IMR-90 (cell line): Measurements from ENCODE around the gene TCF7L2. TPM values are rescaled to one million over a fixed set of nuclear protein-coding genes. Genes with fewer than 3 reads are reported as not detected.

Experiments used
- ATAC-seq: fragments of 200-7000 bp; cut with Tn5 transposase; 2 replicates; pipeline ENCODE4 v1.9.1; 2020; ENCODE audit warnings: low read depth, mild to moderate bottlenecking, moderate library complexity
- BruUV-seq: library from RNA; stranded (reverse); fragments of 400-500 nt; replicated peaks from 2 replicates; lab custom pipeline; 2021; lab: Mats Ljungman, UMichigan
- CTCF ChIA-PET: fragments of 300-600 bp; formaldehyde crosslinking; extraction: SDS; loops from one replicate; lab custom pipeline; 2021; ENCODE audit warnings: antibody characterized with exemption; lab: Yijun Ruan, JAX
- POLR2A ChIA-PET: fragments of 300-600 bp; sonication (Branson Sonifier 250); formaldehyde crosslinking; loops from one replicate; lab custom pipeline; 2022; ENCODE audit warnings: antibody characterized with exemption; ENCODE audit not compliant: unreplicated experiment; lab: Charles Lee
- DNase-seq: peaks from one replicate; pipeline ENCODE4 v3.0.0; 2013
- H2AFZ ChIP-seq: replicated peaks from 2 replicates; pipeline ENCODE3; 2013; ENCODE audit warnings: low read length, mild to moderate bottlenecking; ENCODE audit not compliant: poor library complexity
- H2AK5ac ChIP-seq: 2 replicates; pipeline ENCODE4 v1.6.1; 2013; ENCODE audit warnings: low read depth, low read length, inconsistent platforms
- H2AK9ac ChIP-seq: replicated peaks from 2 replicates; pipeline ENCODE3; 2013; ENCODE audit warnings: mild to moderate bottlenecking, low read depth, low read length, moderate library complexity; ENCODE audit not compliant: poor library complexity
- H2BK120ac ChIP-seq: 2 replicates; pipeline ENCODE4 v1.6.1; 2013; ENCODE audit warnings: low read depth, low read length, inconsistent platforms
- H2BK15ac ChIP-seq: 3 replicates; pipeline ENCODE4 v1.6.1; 2013; ENCODE audit warnings: low read depth, low read length, inconsistent platforms
- H2BK20ac ChIP-seq: 2 replicates; pipeline ENCODE4 v1.6.1; 2013; ENCODE audit warnings: low read depth, mild to moderate bottlenecking, inconsistent platforms, low read length, moderate library complexity
- H2BK5ac ChIP-seq: 2 replicates; pipeline ENCODE4 v1.6.1; 2013; ENCODE audit warnings: mild to moderate bottlenecking, low read depth, low read length, inconsistent platforms; ENCODE audit not compliant: poor library complexity, severe bottlenecking
- H3K14ac ChIP-seq: replicated peaks from 2 replicates; pipeline ENCODE4 v1.6.1; 2013; ENCODE audit warnings: low read depth, low read length, inconsistent platforms
- H3K18ac ChIP-seq: 2 replicates; pipeline ENCODE4 v1.6.1; 2013; ENCODE audit warnings: low read depth, low read length, control low read depth
- H3K23ac ChIP-seq: 2 replicates; pipeline ENCODE4 v1.6.1; 2013; ENCODE audit warnings: low read depth, low read length, inconsistent platforms
- H3K27ac ChIP-seq: 2 replicates; pipeline ENCODE4 v1.5.1; 2013; ENCODE audit warnings: mild to moderate bottlenecking, control low read depth, low read length; ENCODE audit not compliant: insufficient read depth
- H3K27me3 ChIP-seq: 2 replicates; pipeline ENCODE4 v1.6.1; 2013; ENCODE audit warnings: low read length; ENCODE audit not compliant: control insufficient read depth, insufficient read depth
- H3K36me3 ChIP-seq: 2 replicates; pipeline ENCODE4 v1.6.1; 2013; ENCODE audit warnings: low read length, mixed read lengths; ENCODE audit not compliant: control insufficient read depth, insufficient read depth
- H3K4ac ChIP-seq: 2 replicates; pipeline ENCODE4 v1.6.1; 2013; ENCODE audit warnings: low read depth, low read length, inconsistent platforms
- H3K4me1 ChIP-seq: 2 replicates; pipeline ENCODE4 v1.6.1; 2013; ENCODE audit warnings: low read length, mixed read lengths; ENCODE audit not compliant: control insufficient read depth, insufficient read depth
- H3K4me2 ChIP-seq: 2 replicates; pipeline ENCODE4 v1.6.1; 2013; ENCODE audit warnings: low read depth, mild to moderate bottlenecking, control low read depth, low read length, moderate library complexity
- H3K4me3 ChIP-seq: 2 replicates; pipeline ENCODE4 v1.5.1; 2013; ENCODE audit warnings: low read depth, mild to moderate bottlenecking, control low read depth, low read length, moderate library complexity; ENCODE audit not compliant: insufficient read depth
- H3K56ac ChIP-seq: 2 replicates; pipeline ENCODE4 v1.6.1; 2013; ENCODE audit warnings: low read length, inconsistent platforms; ENCODE audit not compliant: insufficient read depth; ENCODE audit errors: extremely low read depth
- H3K79me1 ChIP-seq, 2 experiments: 2 replicates each; pipeline ENCODE4 v1.6.1; 2013; ENCODE audit warnings: low read length in 2 of 2, inconsistent platforms in 1 of 2, low read depth in 1 of 2
- H3K9ac ChIP-seq: 2 replicates; pipeline ENCODE4 v1.6.1; 2013; ENCODE audit warnings: low read depth, low read length, control low read depth
- H3K9me1 ChIP-seq: 2 replicates; pipeline ENCODE4 v1.6.1; 2013; ENCODE audit warnings: low read length, inconsistent platforms; ENCODE audit not compliant: insufficient read depth
- H3K9me3 ChIP-seq: 2 replicates; pipeline ENCODE4 v1.6.1; 2013; ENCODE audit warnings: low read length; ENCODE audit not compliant: control insufficient read depth, insufficient read depth
- H4K20me1 ChIP-seq: 2 replicates; pipeline ENCODE4 v1.6.1; 2013; ENCODE audit warnings: low read length, inconsistent platforms; ENCODE audit not compliant: insufficient read depth
- H4K5ac ChIP-seq: 2 replicates; pipeline ENCODE4 v1.6.1; 2013; ENCODE audit warnings: mild to moderate bottlenecking, low read depth, low read length, control low read depth
- H4K8ac ChIP-seq, 2 experiments: 2 replicates each; pipeline ENCODE4 v1.6.1; 2013; ENCODE audit warnings: low read depth in 2 of 2, low read length in 2 of 2, control low read depth in 1 of 2, inconsistent platforms in 1 of 2
- H4K91ac ChIP-seq: 2 replicates; pipeline ENCODE4 v1.6.1; 2013; ENCODE audit warnings: low read depth, low read length, inconsistent platforms; ENCODE audit not compliant: insufficient read depth
- BHLHE40 ChIP-seq: fragments of 150-350 bp; IDR thresholded peaks from 2 replicates; pipeline ENCODE4 v1.6.1; 2016; ENCODE audit warnings: mild to moderate bottlenecking, low read depth, low read length
- CHD1 ChIP-seq: IDR thresholded peaks from 2 replicates; pipeline ENCODE4 v1.6.1; 2012; ENCODE audit warnings: low read depth, low read length, improper control_type of control experiment
- ELK1 ChIP-seq: fragments of 150-350 bp; IDR thresholded peaks from 2 replicates; pipeline ENCODE4 v1.6.1; 2016; ENCODE audit warnings: low read depth, mild to moderate bottlenecking, low read length, moderate library complexity, borderline replicate concordance
- FOS ChIP-seq: fragments of 150-350 bp; IDR thresholded peaks from 2 replicates; pipeline ENCODE4 v1.6.1; 2016; ENCODE audit warnings: low read depth, low read length
- MAFK ChIP-seq: IDR thresholded peaks from 2 replicates; pipeline ENCODE4 v1.6.1; 2012; ENCODE audit warnings: low read depth, low read length, improper control_type of control experiment
- MAZ ChIP-seq: IDR thresholded peaks from 2 replicates; pipeline ENCODE4 v1.6.1; 2012; ENCODE audit warnings: low read depth, mild to moderate bottlenecking, low read length, improper control_type of control experiment, moderate library complexity, borderline replicate concordance
- MXI1 ChIP-seq: IDR thresholded peaks from 2 replicates; pipeline ENCODE4 v1.6.1; 2012; ENCODE audit warnings: low read depth, mild to moderate bottlenecking, low read length, moderate library complexity, borderline replicate concordance
- NFE2L2 ChIP-seq: fragments of 150-350 bp; IDR thresholded peaks from 2 replicates; pipeline ENCODE4 v1.6.1; 2016; ENCODE audit warnings: low read depth, mild to moderate bottlenecking, low read length
- POLR2A ChIP-seq: IDR thresholded peaks from 2 replicates; pipeline ENCODE4 v1.6.1; 2012; ENCODE audit warnings: mild to moderate bottlenecking, low read depth, low read length
- RAD21 ChIP-seq: IDR thresholded peaks from 2 replicates; pipeline ENCODE4 v1.6.1; 2012; ENCODE audit warnings: low read length, improper control_type of control experiment
- RCOR1 ChIP-seq: IDR thresholded peaks from 2 replicates; pipeline ENCODE4 v1.6.1; 2012; ENCODE audit warnings: mild to moderate bottlenecking, low read length, improper control_type of control experiment; ENCODE audit not compliant: insufficient replicate concordance
- RFX5 ChIP-seq: IDR thresholded peaks from 2 replicates; pipeline ENCODE4 v1.8.0; 2012; ENCODE audit warnings: low read depth, mild to moderate bottlenecking, low read length, moderate library complexity
- SMC3 ChIP-seq: fragments of 150-350 bp; IDR thresholded peaks from 2 replicates; pipeline ENCODE4 v1.6.1; 2016; ENCODE audit warnings: low read depth, mild to moderate bottlenecking, antibody characterized with exemption, low read length, moderate library complexity
- WGBS, 2 experiments: methylation state at CpG; one replicate each; pipeline versions ENCODE4 v1.1.5 to v1.1.7; 2013; ENCODE audit warnings: missing lambda C conversion rate in 2 of 2; ENCODE audit not compliant: insufficient read length in 1 of 2; ENCODE audit errors: extremely low coverage in 2 of 2; 5-methylcytosine and 5-hydroxymethylcytosine counted together
- dilution Hi-C: fragments of 300-500 bp; cut with HindIII; formaldehyde crosslinking; loops from one replicate; pipeline ENCODE4 v1.14.3; 2018; ENCODE audit warnings: low sequenced_read_pairs; ENCODE audit not compliant: unreplicated experiment
- in situ Hi-C: fragments of 300-500 bp; cut with MboI; formaldehyde crosslinking; loops from 3 replicates; pipeline ENCODE4 v1.14.3; 2019; ENCODE audit warnings: low sequenced_read_pairs, inconsistent platforms, mixed read lengths
- intact Hi-C: fragments of 100-400 bp; cut with micrococcal nuclease; formaldehyde crosslinking; loops from 2 replicates; pipeline ENCODE4 v1.10.0; 2022
- polyA plus RNA-seq, 3 experiments: library from polyadenylated mRNA; depleted of rRNA; stranded (reverse); fragments of >200 nt; gene quantifications; 2 replicates each; pipeline ENCODE4 v1.2.3, GENCODE V29; 2012; ENCODE audit warnings: low replicate concordance in 1 of 3
- total RNA-seq: library from RNA; depleted of rRNA; stranded (reverse); fragments of >200 nt; gene quantifications from 2 replicates; pipeline ENCODE4 v1.2.3, GENCODE V29; 2012
- TF ChIP-seq, protein P1 (sequence below): fragments of 150-350 bp; IDR thresholded peaks from 2 replicates; pipeline ENCODE4 v1.6.1; 2017; ENCODE audit warnings: mild to moderate bottlenecking, antibody characterized with exemption, low read length, low read depth

Gene TCF7L2
- total and polyA plus RNA-seq, 2 of the 4 experiments (the other 2 are of a cell fraction) = 1.3 to 12.2 TPM

- H4K8ac ChIP-seq = no peak overlapping the region
- no peak overlapping the region for H3K4me2 ChIP-seq
- H4K20me1 ChIP-seq = peaks cover 53% of the 10 kb centered on the region
- WGBS, 2 experiments = no CpG with 5 or more reads among the region's 4 CpGs
- H3K23ac ChIP-seq = no peak overlapping the region
- no peak overlapping the region for H2AFZ ChIP-seq
- intact Hi-C loops = no loop called here
- no peak overlapping the region for H2BK120ac ChIP-seq
- ATAC-seq (no peak), DNase-seq (no peak)
- H3K9me1 ChIP-seq = peaks cover 30% of the 10 kb centered on the region
- no peaks in the 10 kb centered on the region for H3K9me3 ChIP-seq
- no peak overlapping the region for H2BK5ac ChIP-seq
- H3K9ac ChIP-seq = no peak overlapping the region
- H3K56ac ChIP-seq = no peak overlapping the region
- H2AK9ac ChIP-seq = no peak overlapping the region
- no peak overlapping the region for H2BK15ac ChIP-seq
- no peaks in the 10 kb centered on the region for H3K27me3 ChIP-seq
- no peak overlapping the region for H3K27ac ChIP-seq
- in situ Hi-C loops = no loop called here
- H3K36me3 ChIP-seq = peaks cover 4% of the 10 kb centered on the region; the same call in 1 of the 2 replicates
- H3K79me1 ChIP-seq = peaks cover 61 to 69% of the 10 kb centered on the region in 2 experiments
- no peak overlapping the region for H4K5ac ChIP-seq
- ChIA-PET POLR2A (no interaction called here), CTCF (interaction anchor here (0.7 to 1.0 kb wide), 2 partner anchors 9 to 60 kb away, joined by 3 to 4 read pairs; no protein-coding TSS in a partner anchor)
- no peak overlapping the region for H3K4me3 ChIP-seq
- H3K4me1 ChIP-seq = peaks cover 23% of the 10 kb centered on the region
- dilution Hi-C loops = no loop called here
- H2AK5ac ChIP-seq = no peak overlapping the region
- H3K4ac ChIP-seq = no peak overlapping the region
- no TSS peak for BruUV-seq
- no peak overlapping the region for H2BK20ac ChIP-seq
- TF ChIP-seq MAFK (no peak), POLR2A (no peak), RAD21 (no peak), RFX5 (no peak), RCOR1 (no peak), MAZ (no peak), MXI1 (no peak), SMC3 (no peak), NFE2L2 (no peak), CHD1 (no peak), FOS (no peak), BHLHE40 (no peak), ELK1 (no peak)
- TF ChIP-seq, protein P1, sequence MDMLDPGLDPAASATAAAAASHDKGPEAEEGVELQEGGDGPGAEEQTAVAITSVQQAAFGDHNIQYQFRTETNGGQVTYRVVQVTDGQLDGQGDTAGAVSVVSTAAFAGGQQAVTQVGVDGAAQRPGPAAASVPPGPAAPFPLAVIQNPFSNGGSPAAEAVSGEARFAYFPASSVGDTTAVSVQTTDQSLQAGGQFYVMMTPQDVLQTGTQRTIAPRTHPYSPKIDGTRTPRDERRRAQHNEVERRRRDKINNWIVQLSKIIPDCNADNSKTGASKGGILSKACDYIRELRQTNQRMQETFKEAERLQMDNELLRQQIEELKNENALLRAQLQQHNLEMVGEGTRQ = no peak
- no peak overlapping the region for H4K91ac ChIP-seq
- no peak overlapping the region for H3K14ac ChIP-seq
- H3K18ac ChIP-seq = no peak overlapping the region
These were observed 97.1 kb downstream of the TCF7L2 start for GRCh38 chr10:113047151-113047550.
